Astrocyte (in vitro differentiated cells and primary cell): ENCODE data around the gene TAF3.

Source experiments
- CTCF ChIP-seq: IDR thresholded peaks from 2 replicates; pipeline ENCODE4 v1.5.1; 2011; ENCODE audit warnings: low read depth, mild to moderate bottlenecking, inconsistent platforms, low read length, moderate library complexity; ENCODE audit not compliant: insufficient read depth
- EZH2 ChIP-seq: IDR thresholded peaks from 2 replicates; pipeline ENCODE4 v1.6.1; 2012; ENCODE audit warnings: mild to moderate bottlenecking, low read length, inconsistent platforms; ENCODE audit not compliant: insufficient read depth

- TF ChIP-seq CTCF: no peak
- no peak for TF ChIP-seq EZH2
These were observed 119.1 kb downstream of the TAF3 start for GRCh38 chr10:7937315-7937945.
